Stimulated activated CD4-positive, alpha-beta T cell treated with anti-CD3 and anti-CD28 coated beads, Interleukin-1b, Interleukin-23, amount 100 ng/mL, for 24 hours (primary cell): ENCODE data around the gene HOMER2.
"Not testable (repeated sequence)": the region's sequence is repeated elsewhere in the genome, so short reads cannot be mapped to it uniquely, and the experiment has no call there.

ENCODE experiments used
- DNase-seq, 4 experiments: peaks; one replicate each; pipeline ENCODE4 v3.0.0-alpha.2; 2020; ENCODE audit warnings: low read depth in 4 of 4, low spot score in 1 of 4

The HOMER2 gene

GRCh38 chr15:82966671-82967071, 14.2 kb upstream of the HOMER2 start:
- DNase-seq: no peak

GRCh38 chr15:82964890-82965289, 12.4 kb upstream of the HOMER2 start:
- no peak for DNase-seq

- no peak for DNase-seq
These were observed 11.2 kb upstream of the HOMER2 start for GRCh38 chr15:82963471-82964341.

GRCh38 chr15:82960766-82961165, 8.2 kb upstream of the HOMER2 start:
- no peak for DNase-seq

GRCh38 chr15:82959423-82959822, 6.9 kb upstream of the HOMER2 start:
- no peak for DNase-seq

- DNase-seq: no peak
These were observed 6.1 kb upstream of the HOMER2 start for GRCh38 chr15:82958638-82959037.

GRCh38 chr15:82951472-82952157, 905 bp downstream of the HOMER2 start:
- no peak for DNase-seq

- DNase-seq: no peak
These were observed 1.7 kb downstream of the HOMER2 start for GRCh38 chr15:82950746-82951370.

GRCh38 chr15:82950295-82950694, 2.2 kb downstream of the HOMER2 start:
- no peak for DNase-seq

- DNase-seq: no peak
These were observed 6.3 kb downstream of the HOMER2 start for GRCh38 chr15:82946155-82946701.

GRCh38 chr15:82945326-82945725, 7.2 kb downstream of the HOMER2 start:
- no peak for DNase-seq

GRCh38 chr15:82944821-82945220, 7.7 kb downstream of the HOMER2 start:
- no peak for DNase-seq

GRCh38 chr15:82944056-82944455, 8.5 kb downstream of the HOMER2 start:
- no peak for DNase-seq

- no peak for DNase-seq
These were observed 9.3 kb downstream of the HOMER2 start for GRCh38 chr15:82943176-82943575.

GRCh38 chr15:82942691-82943090, 9.8 kb downstream of the HOMER2 start:
- DNase-seq: no peak

GRCh38 chr15:82939678-82940077, 12.8 kb downstream of the HOMER2 start:
- DNase-seq: not testable (repeated sequence)

- DNase-seq: no peak
These were observed 14.8 kb downstream of the HOMER2 start for GRCh38 chr15:82937712-82938058.

GRCh38 chr15:82936966-82937711, 15.4 kb downstream of the HOMER2 start:
- no peak for DNase-seq

GRCh38 chr15:82935382-82935781, 17.1 kb downstream of the HOMER2 start:
- no peak for DNase-seq

- DNase-seq: no peak
These were observed 18.2 kb downstream of the HOMER2 start for GRCh38 chr15:82934100-82934880.
